ENCODE data around the gene IGSF21. TPM values are rescaled to one million over a fixed set of nuclear protein-coding genes. Genes with fewer than 3 reads are reported as not detected.

Gene IGSF21
- total and polyA plus RNA-seq, 2 donors (not counting 1 experiment from before 2014, with no cell fraction given): not detected

- Histone ChIP-seq H3K27ac (ENCODE audit: low read length in 2 of 2) (no peak overlapping the region), H2AFZ (ENCODE audit: insufficient read depth, low read depth, low read length, poor library complexity, severe bottlenecking) (no peak overlapping the region), H3K9ac (ENCODE audit: low read length) (no peak overlapping the region), H3K4me1 (ENCODE audit: control insufficient read depth in 2 of 2, insufficient read depth in 2 of 2, low read length in 2 of 2) (no peaks in the 10 kb centered on the region), H3K9me3 (ENCODE audit: control extremely low read depth in 1 of 3, control insufficient read depth in 2 of 3, insufficient read depth in 1 of 3, low read length in 2 of 3) (no peaks in the 10 kb centered on the region), H3K4me3 (ENCODE audit: control extremely low read depth in 1 of 5, extremely low read depth in 1 of 5, insufficient read depth in 1 of 5, low read depth in 2 of 5, low read length in 4 of 5) (no peak overlapping the region), H3K36me3 (replicated peaks in 1 of 2; ENCODE audit: control extremely low read depth in 1 of 2, control insufficient read depth in 1 of 2, extremely low read depth in 1 of 2, insufficient read depth in 2 of 2, low read length in 1 of 2) (no peaks in the 10 kb centered on the region), H3K27me3 (replicated peaks in 1 of 4; ENCODE audit: control extremely low read depth in 1 of 4, control insufficient read depth in 3 of 4, insufficient read depth in 4 of 4, low read length in 3 of 4) (peaks cover 0 to 4% (median 0%) of the 10 kb centered on the region in 4 experiments), H4K20me1 (ENCODE audit: control insufficient read depth, insufficient read depth, low read length, poor library complexity, severe bottlenecking) (no peaks in the 10 kb centered on the region), H3K79me2 (ENCODE audit: control insufficient read depth, insufficient read depth, low read length) (no peaks in the 10 kb centered on the region), H3K4me2 (replicated peaks; ENCODE audit: low read depth, low read length, poor library complexity, severe bottlenecking) (no peak overlapping the region)
- ChIA-PET CTCF (no interaction called here), POLR2A (no interaction called here)
- no peak for TF ChIP-seq CTCF (IDR thresholded peaks at IDR 0.05)
- TF ChIP-seq EZH2 (IDR thresholded peaks at IDR 0.05; ENCODE audit: borderline replicate concordance, insufficient read depth, low read depth, low read length, poor library complexity, severe bottlenecking): no peak
- DNase-seq (no peak), ATAC-seq (ENCODE audit: low read depth) (no peak)
- no peaks in the 10 kb centered on the region for H3K9me3 Mint-ChIP-seq (ENCODE audit: insufficient read depth)
- 94% methylated on average over 5 of the region's 9 CpGs for WGBS (ENCODE audit: insufficient coverage)
- intact Hi-C loops (cut with micrococcal nuclease): no loop called here
- no peak overlapping the region for H3K4me3 Mint-ChIP-seq
- no peaks in the 10 kb centered on the region for H3K4me1 Mint-ChIP-seq
- H3K27me3 Mint-ChIP-seq: peaks cover 12% of the 10 kb centered on the region
- H3K27ac Mint-ChIP-seq: no peak overlapping the region
These were observed 81.4 kb downstream of the IGSF21 start for GRCh38 chr1:18188820-18189517.

- peaks cover 5% of the 10 kb centered on the region for H3K9me3 Mint-ChIP-seq (ENCODE audit: insufficient read depth)
- H3K9me3 ChIP-seq (ENCODE audit: control extremely low read depth in 1 of 3, control insufficient read depth in 2 of 3, insufficient read depth in 1 of 3, low read length in 2 of 3): peaks cover 0 to 3% (median 0%) of the 10 kb centered on the region in 3 donors
- CTCF ChIA-PET: no interaction called here
- H3K4me3 Mint-ChIP-seq: no peak overlapping the region
- DNase-seq (no peak), ATAC-seq (ENCODE audit: low read depth) (no peak)
- no peaks in the 10 kb centered on the region for H3K4me1 Mint-ChIP-seq
- no peak overlapping the region for H3K27ac ChIP-seq (ENCODE audit: low read length in 2 of 2)
- no peak overlapping the region for H3K4me2 ChIP-seq (replicated peaks; ENCODE audit: low read depth, low read length, poor library complexity, severe bottlenecking)
- peaks cover 0 to 4% (median 0%) of the 10 kb centered on the region in 4 experiments for H3K27me3 ChIP-seq (replicated peaks in 1 of 4; ENCODE audit: control extremely low read depth in 1 of 4, control insufficient read depth in 3 of 4, insufficient read depth in 4 of 4, low read length in 3 of 4)
- 59% methylated on average over 4 of the region's 7 CpGs for WGBS (ENCODE audit: insufficient coverage)
- TF ChIP-seq CTCF (IDR thresholded peaks at IDR 0.05) (no peak), EZH2 (IDR thresholded peaks at IDR 0.05; ENCODE audit: borderline replicate concordance, insufficient read depth, low read depth, low read length, poor library complexity, severe bottlenecking) (no peak)
- no peaks in the 10 kb centered on the region for H3K36me3 ChIP-seq (replicated peaks in 1 of 2; ENCODE audit: control extremely low read depth in 1 of 2, control insufficient read depth in 1 of 2, extremely low read depth in 1 of 2, insufficient read depth in 2 of 2, low read length in 1 of 2)
- H3K9ac ChIP-seq (ENCODE audit: low read length): no peak overlapping the region
- no peaks in the 10 kb centered on the region for H3K79me2 ChIP-seq (ENCODE audit: control insufficient read depth, insufficient read depth, low read length)
- no peaks in the 10 kb centered on the region for H3K4me1 ChIP-seq (ENCODE audit: control insufficient read depth in 2 of 2, insufficient read depth in 2 of 2, low read length in 2 of 2)
- peaks cover 12% of the 10 kb centered on the region for H3K27me3 Mint-ChIP-seq
- H4K20me1 ChIP-seq (ENCODE audit: control insufficient read depth, insufficient read depth, low read length, poor library complexity, severe bottlenecking): no peaks in the 10 kb centered on the region
- H3K27ac Mint-ChIP-seq: no peak overlapping the region
- intact Hi-C loops (cut with micrococcal nuclease): no loop called here
- no peak overlapping the region for H2AFZ ChIP-seq (ENCODE audit: insufficient read depth, low read depth, low read length, poor library complexity, severe bottlenecking)
- POLR2A ChIA-PET: no interaction called here
- no peak overlapping the region for H3K4me3 ChIP-seq (ENCODE audit: control extremely low read depth in 1 of 5, extremely low read depth in 1 of 5, insufficient read depth in 1 of 5, low read depth in 2 of 5, low read length in 4 of 5)
These were observed 83.0 kb downstream of the IGSF21 start for GRCh38 chr1:18190598-18190997.
